IMR-90 (cell line): ENCODE results near the gene GUCY2F. TPM values are rescaled to one million over a fixed set of nuclear protein-coding genes. Genes with fewer than 3 reads are reported as not detected.

Experiments used
- ATAC-seq: fragments of 200-7000 bp; cut with Tn5 transposase; 2 replicates; pipeline ENCODE4 v1.9.1; 2020; ENCODE audit warnings: low read depth, mild to moderate bottlenecking, moderate library complexity
- BruUV-seq: library from RNA; stranded (reverse); fragments of 400-500 nt; replicated peaks from 2 replicates; lab custom pipeline; 2021; lab: Mats Ljungman, UMichigan
- CTCF ChIA-PET: fragments of 300-600 bp; formaldehyde crosslinking; extraction: SDS; loops from one replicate; lab custom pipeline; 2021; ENCODE audit warnings: antibody characterized with exemption; lab: Yijun Ruan, JAX
- POLR2A ChIA-PET: fragments of 300-600 bp; sonication (Branson Sonifier 250); formaldehyde crosslinking; loops from one replicate; lab custom pipeline; 2022; ENCODE audit warnings: antibody characterized with exemption; ENCODE audit not compliant: unreplicated experiment; lab: Charles Lee
- DNase-seq: peaks from one replicate; pipeline ENCODE4 v3.0.0; 2013
- H2AFZ ChIP-seq: replicated peaks from 2 replicates; pipeline ENCODE3; 2013; ENCODE audit warnings: low read length, mild to moderate bottlenecking; ENCODE audit not compliant: poor library complexity
- H2AK5ac ChIP-seq: 2 replicates; pipeline ENCODE4 v1.6.1; 2013; ENCODE audit warnings: low read depth, low read length, inconsistent platforms
- H2AK9ac ChIP-seq: replicated peaks from 2 replicates; pipeline ENCODE3; 2013; ENCODE audit warnings: mild to moderate bottlenecking, low read depth, low read length, moderate library complexity; ENCODE audit not compliant: poor library complexity
- H2BK120ac ChIP-seq: 2 replicates; pipeline ENCODE4 v1.6.1; 2013; ENCODE audit warnings: low read depth, low read length, inconsistent platforms
- H2BK15ac ChIP-seq: 3 replicates; pipeline ENCODE4 v1.6.1; 2013; ENCODE audit warnings: low read depth, low read length, inconsistent platforms
- H2BK20ac ChIP-seq: 2 replicates; pipeline ENCODE4 v1.6.1; 2013; ENCODE audit warnings: low read depth, mild to moderate bottlenecking, inconsistent platforms, low read length, moderate library complexity
- H2BK5ac ChIP-seq: 2 replicates; pipeline ENCODE4 v1.6.1; 2013; ENCODE audit warnings: mild to moderate bottlenecking, low read depth, low read length, inconsistent platforms; ENCODE audit not compliant: poor library complexity, severe bottlenecking
- H3K14ac ChIP-seq: replicated peaks from 2 replicates; pipeline ENCODE4 v1.6.1; 2013; ENCODE audit warnings: low read depth, low read length, inconsistent platforms
- H3K18ac ChIP-seq: 2 replicates; pipeline ENCODE4 v1.6.1; 2013; ENCODE audit warnings: low read depth, low read length, control low read depth
- H3K23ac ChIP-seq: 2 replicates; pipeline ENCODE4 v1.6.1; 2013; ENCODE audit warnings: low read depth, low read length, inconsistent platforms
- H3K27ac ChIP-seq: 2 replicates; pipeline ENCODE4 v1.5.1; 2013; ENCODE audit warnings: mild to moderate bottlenecking, control low read depth, low read length; ENCODE audit not compliant: insufficient read depth
- H3K27me3 ChIP-seq: 2 replicates; pipeline ENCODE4 v1.6.1; 2013; ENCODE audit warnings: low read length; ENCODE audit not compliant: control insufficient read depth, insufficient read depth
- H3K36me3 ChIP-seq: 2 replicates; pipeline ENCODE4 v1.6.1; 2013; ENCODE audit warnings: low read length, mixed read lengths; ENCODE audit not compliant: control insufficient read depth, insufficient read depth
- H3K4ac ChIP-seq: 2 replicates; pipeline ENCODE4 v1.6.1; 2013; ENCODE audit warnings: low read depth, low read length, inconsistent platforms
- H3K4me1 ChIP-seq: 2 replicates; pipeline ENCODE4 v1.6.1; 2013; ENCODE audit warnings: low read length, mixed read lengths; ENCODE audit not compliant: control insufficient read depth, insufficient read depth
- H3K4me2 ChIP-seq: 2 replicates; pipeline ENCODE4 v1.6.1; 2013; ENCODE audit warnings: low read depth, mild to moderate bottlenecking, control low read depth, low read length, moderate library complexity
- H3K4me3 ChIP-seq: 2 replicates; pipeline ENCODE4 v1.5.1; 2013; ENCODE audit warnings: low read depth, mild to moderate bottlenecking, control low read depth, low read length, moderate library complexity; ENCODE audit not compliant: insufficient read depth
- H3K56ac ChIP-seq: 2 replicates; pipeline ENCODE4 v1.6.1; 2013; ENCODE audit warnings: low read length, inconsistent platforms; ENCODE audit not compliant: insufficient read depth; ENCODE audit errors: extremely low read depth
- H3K79me1 ChIP-seq, 2 experiments: 2 replicates each; pipeline ENCODE4 v1.6.1; 2013; ENCODE audit warnings: low read length in 2 of 2, inconsistent platforms in 1 of 2, low read depth in 1 of 2
- H3K9ac ChIP-seq: 2 replicates; pipeline ENCODE4 v1.6.1; 2013; ENCODE audit warnings: low read depth, low read length, control low read depth
- H3K9me1 ChIP-seq: 2 replicates; pipeline ENCODE4 v1.6.1; 2013; ENCODE audit warnings: low read length, inconsistent platforms; ENCODE audit not compliant: insufficient read depth
- H3K9me3 ChIP-seq: 2 replicates; pipeline ENCODE4 v1.6.1; 2013; ENCODE audit warnings: low read length; ENCODE audit not compliant: control insufficient read depth, insufficient read depth
- H4K20me1 ChIP-seq: 2 replicates; pipeline ENCODE4 v1.6.1; 2013; ENCODE audit warnings: low read length, inconsistent platforms; ENCODE audit not compliant: insufficient read depth
- H4K5ac ChIP-seq: 2 replicates; pipeline ENCODE4 v1.6.1; 2013; ENCODE audit warnings: mild to moderate bottlenecking, low read depth, low read length, control low read depth
- H4K8ac ChIP-seq, 2 experiments: 2 replicates each; pipeline ENCODE4 v1.6.1; 2013; ENCODE audit warnings: low read depth in 2 of 2, low read length in 2 of 2, control low read depth in 1 of 2, inconsistent platforms in 1 of 2
- H4K91ac ChIP-seq: 2 replicates; pipeline ENCODE4 v1.6.1; 2013; ENCODE audit warnings: low read depth, low read length, inconsistent platforms; ENCODE audit not compliant: insufficient read depth
- CEBPB ChIP-seq: IDR thresholded peaks from 2 replicates; pipeline ENCODE4 v1.6.1; 2012; ENCODE audit warnings: low read depth, low read length, improper control_type of control experiment
- CHD1 ChIP-seq: IDR thresholded peaks from 2 replicates; pipeline ENCODE4 v1.6.1; 2012; ENCODE audit warnings: low read depth, low read length, improper control_type of control experiment
- CTCF ChIP-seq: conservative IDR thresholded peaks from 2 replicates; pipeline ENCODE4 v1.5.1; 2012; ENCODE audit warnings: mild to moderate bottlenecking, low read depth, low read length, improper control_type of control experiment
- ELK1 ChIP-seq: fragments of 150-350 bp; IDR thresholded peaks from 2 replicates; pipeline ENCODE4 v1.6.1; 2016; ENCODE audit warnings: low read depth, mild to moderate bottlenecking, low read length, moderate library complexity, borderline replicate concordance
- FOS ChIP-seq: fragments of 150-350 bp; IDR thresholded peaks from 2 replicates; pipeline ENCODE4 v1.6.1; 2016; ENCODE audit warnings: low read depth, low read length
- MAFK ChIP-seq: IDR thresholded peaks from 2 replicates; pipeline ENCODE4 v1.6.1; 2012; ENCODE audit warnings: low read depth, low read length, improper control_type of control experiment
- MAZ ChIP-seq: IDR thresholded peaks from 2 replicates; pipeline ENCODE4 v1.6.1; 2012; ENCODE audit warnings: low read depth, mild to moderate bottlenecking, low read length, improper control_type of control experiment, moderate library complexity, borderline replicate concordance
- MXI1 ChIP-seq: IDR thresholded peaks from 2 replicates; pipeline ENCODE4 v1.6.1; 2012; ENCODE audit warnings: low read depth, mild to moderate bottlenecking, low read length, moderate library complexity, borderline replicate concordance
- NFE2L2 ChIP-seq: fragments of 150-350 bp; IDR thresholded peaks from 2 replicates; pipeline ENCODE4 v1.6.1; 2016; ENCODE audit warnings: low read depth, mild to moderate bottlenecking, low read length
- POLR2A ChIP-seq: IDR thresholded peaks from 2 replicates; pipeline ENCODE4 v1.6.1; 2012; ENCODE audit warnings: mild to moderate bottlenecking, low read depth, low read length
- RAD21 ChIP-seq: IDR thresholded peaks from 2 replicates; pipeline ENCODE4 v1.6.1; 2012; ENCODE audit warnings: low read length, improper control_type of control experiment
- RFX5 ChIP-seq: IDR thresholded peaks from 2 replicates; pipeline ENCODE4 v1.8.0; 2012; ENCODE audit warnings: low read depth, mild to moderate bottlenecking, low read length, moderate library complexity
- SMC3 ChIP-seq: fragments of 150-350 bp; IDR thresholded peaks from 2 replicates; pipeline ENCODE4 v1.6.1; 2016; ENCODE audit warnings: low read depth, mild to moderate bottlenecking, antibody characterized with exemption, low read length, moderate library complexity
- USF2 ChIP-seq: fragments of 150-350 bp; IDR thresholded peaks from 2 replicates; pipeline ENCODE4 v1.6.1; 2017; ENCODE audit warnings: mild to moderate bottlenecking, antibody characterized with exemption, low read length, low read depth
- WGBS, 2 experiments: methylation state at CpG; one replicate each; pipeline versions ENCODE4 v1.1.5 to v1.1.7; 2013; ENCODE audit warnings: missing lambda C conversion rate in 2 of 2; ENCODE audit not compliant: insufficient read length in 1 of 2; ENCODE audit errors: extremely low coverage in 2 of 2; 5-methylcytosine and 5-hydroxymethylcytosine counted together
- dilution Hi-C: fragments of 300-500 bp; cut with HindIII; formaldehyde crosslinking; loops from one replicate; pipeline ENCODE4 v1.14.3; 2018; ENCODE audit warnings: low sequenced_read_pairs; ENCODE audit not compliant: unreplicated experiment
- in situ Hi-C: fragments of 300-500 bp; cut with MboI; formaldehyde crosslinking; loops from 3 replicates; pipeline ENCODE4 v1.14.3; 2019; ENCODE audit warnings: low sequenced_read_pairs, inconsistent platforms, mixed read lengths
- intact Hi-C: fragments of 100-400 bp; cut with micrococcal nuclease; formaldehyde crosslinking; loops from 2 replicates; pipeline ENCODE4 v1.10.0; 2022
- polyA plus RNA-seq, 3 experiments: library from polyadenylated mRNA; depleted of rRNA; stranded (reverse); fragments of >200 nt; gene quantifications; 2 replicates each; pipeline ENCODE4 v1.2.3, GENCODE V29; 2012; ENCODE audit warnings: low replicate concordance in 1 of 3
- total RNA-seq: library from RNA; depleted of rRNA; stranded (reverse); fragments of >200 nt; gene quantifications from 2 replicates; pipeline ENCODE4 v1.2.3, GENCODE V29; 2012

Gene GUCY2F
- total and polyA plus RNA-seq, 2 of the 4 experiments (the other 2 are of a cell fraction), result not detected

GRCh38 chrX:109389917-109390316 is 92.0 kb downstream of the GUCY2F start:
- no peaks in the 10 kb centered on the region for H3K9me3 ChIP-seq
- no peak overlapping the region for H3K14ac ChIP-seq
- DNase-seq (no peak), ATAC-seq (no peak)
- no peak overlapping the region for H3K56ac ChIP-seq
- no peak overlapping the region for H3K4ac ChIP-seq
- dilution Hi-C loops (no loop called here), in situ Hi-C loops (no loop called here), intact Hi-C loops (no loop called here)
- H3K4me2 ChIP-seq, result no peak overlapping the region
- no peak overlapping the region for H3K18ac ChIP-seq
- no peak overlapping the region for H2AK5ac ChIP-seq
- H3K4me1 ChIP-seq, result no peaks in the 10 kb centered on the region
- no peak overlapping the region for H3K23ac ChIP-seq
- H2BK5ac ChIP-seq, result no peak overlapping the region
- ChIA-PET CTCF (no interaction called here), POLR2A (no interaction called here)
- no TSS peak for BruUV-seq
- WGBS, 2 experiments, result no CpG with 5 or more reads among the region's 1 CpG
- H4K91ac ChIP-seq, result no peak overlapping the region
- no peak overlapping the region for H2BK120ac ChIP-seq
- no peaks in the 10 kb centered on the region; the same call in 1 of the 2 replicates for H3K9me1 ChIP-seq
- peaks cover 8% of the 10 kb centered on the region for H3K27me3 ChIP-seq
- H3K9ac ChIP-seq, result no peak overlapping the region
- no peaks in the 10 kb centered on the region for H3K36me3 ChIP-seq
- no peak overlapping the region for H3K27ac ChIP-seq
- H4K20me1 ChIP-seq, result no peaks in the 10 kb centered on the region
- H2BK20ac ChIP-seq, result no peak overlapping the region
- TF ChIP-seq RAD21 (no peak), MXI1 (no peak), CHD1 (no peak), FOS (no peak), ELK1 (no peak), RFX5 (no peak), CTCF (no peak), CEBPB (no peak), USF2 (no peak), POLR2A (no peak), NFE2L2 (no peak), MAZ (no peak), SMC3 (no peak), MAFK (no peak)
- H2AK9ac ChIP-seq, result no peak overlapping the region
- H2AFZ ChIP-seq, result no peak overlapping the region
- no peak overlapping the region for H4K5ac ChIP-seq
- no peaks in the 10 kb centered on the region for H3K79me1 ChIP-seq
- no peak overlapping the region for H4K8ac ChIP-seq
- no peak overlapping the region for H2BK15ac ChIP-seq
- H3K4me3 ChIP-seq, result no peak overlapping the region
